H1 (cell line): ENCODE results near the gene TEDDM1. TPM values are rescaled to one million over a fixed set of nuclear protein-coding genes. Genes with fewer than 3 reads are reported as not detected.

Source experiments
- CTCF ChIA-PET: fragments of 300-600 bp; sonication (Branson Sonifier 250); formaldehyde crosslinking; loops from one replicate; lab custom pipeline; 2021; ENCODE audit not compliant: partially characterized antibody; lab: Charles Lee
- POLR2A ChIA-PET: fragments of 300-600 bp; sonication (Branson Sonifier 250); formaldehyde crosslinking; loops from one replicate; lab custom pipeline; 2021; ENCODE audit warnings: inconsistent platforms; ENCODE audit not compliant: partially characterized antibody; lab: Charles Lee
- DNase-seq, 2 experiments: peaks; one replicate each; pipeline versions ENCODE4 v3.0.0 to v3.0.0-alpha.2; 2010 to 2022; ENCODE audit warnings: low spot score in 2 of 2, low read depth in 1 of 2, mixed read lengths in 1 of 2
- FAIRE-seq: peaks from 2 replicates; lab custom pipeline; 2011; peaks lifted over from hg19 to GRCh38; lab: Jason Lieb, UNC
- H2AFZ ChIP-seq: 2 replicates; pipeline ENCODE4 v1.8.1; 2012; ENCODE audit warnings: low read length, inconsistent platforms
- H2AK5ac ChIP-seq: 2 replicates; pipeline ENCODE4 v1.6.1; 2013; ENCODE audit warnings: low read depth, low read length
- H2BK120ac ChIP-seq: replicated peaks from 2 replicates; pipeline ENCODE3; 2013; ENCODE audit warnings: low read depth, low read length, inconsistent platforms
- H2BK12ac ChIP-seq: 2 replicates; pipeline ENCODE4 v1.6.1; 2013; ENCODE audit warnings: low read depth, low read length
- H2BK15ac ChIP-seq: 2 replicates; pipeline ENCODE4 v1.6.1; 2013; ENCODE audit warnings: low read length
- H2BK20ac ChIP-seq: 2 replicates; pipeline ENCODE4 v1.6.1; 2013; ENCODE audit warnings: low read length
- H2BK5ac ChIP-seq: 2 replicates; pipeline ENCODE4 v1.6.1; 2013; ENCODE audit warnings: low read depth, low read length
- H3K14ac ChIP-seq: 2 replicates; pipeline ENCODE4 v1.6.1; 2013; ENCODE audit warnings: inconsistent platforms; ENCODE audit not compliant: insufficient read length
- H3K18ac ChIP-seq: 2 replicates; pipeline ENCODE4 v1.6.1; 2013; ENCODE audit warnings: low read length; ENCODE audit errors: extremely low read depth
- H3K23ac ChIP-seq: 2 replicates; pipeline ENCODE4 v1.6.1; 2013; ENCODE audit warnings: inconsistent platforms; ENCODE audit not compliant: insufficient read length
- H3K23me2 ChIP-seq: 2 replicates; pipeline ENCODE4 v1.6.1; 2013; ENCODE audit warnings: low read depth, low read length
- H3K27ac ChIP-seq: 2 replicates; pipeline ENCODE4 v1.6.1; 2011; ENCODE audit warnings: low read depth, low read length, inconsistent platforms
- H3K27me3 ChIP-seq, 4 experiments: replicated peaks in 1 of 4; 1 replicate in 1 of 4; 2 replicates in 3 of 4; pipeline versions ENCODE4 v1.6.1 to v1.8.1; 2011 to 2013; ENCODE audit warnings: low read length in 3 of 4, mild to moderate bottlenecking in 3 of 4, inconsistent platforms in 2 of 4, mixed read lengths in 2 of 4, moderate library complexity in 1 of 4; ENCODE audit not compliant: control insufficient read depth in 3 of 4, insufficient read depth in 3 of 4; ENCODE audit errors: extremely low read depth in 1 of 4
- H3K36me3 ChIP-seq, 4 experiments: 2 replicates each; pipeline versions ENCODE4 v1.6.1 to v1.8.1; 2011 to 2013; ENCODE audit warnings: mild to moderate bottlenecking in 4 of 4, low read length in 3 of 4, moderate library complexity in 2 of 4, control low read depth in 1 of 4, inconsistent platforms in 1 of 4; ENCODE audit not compliant: insufficient read depth in 4 of 4, control insufficient read depth in 2 of 4
- H3K4ac ChIP-seq: replicated peaks from 2 replicates; pipeline ENCODE3; 2013; ENCODE audit warnings: low read length, low read depth, mixed read lengths, inconsistent platforms; ENCODE audit not compliant: insufficient read length
- H3K4me1 ChIP-seq, 4 experiments: replicated peaks in 1 of 4; 1 replicate in 1 of 4; 2 replicates in 3 of 4; pipeline versions ENCODE4 v1.6.1 to v1.8.1; 2011 to 2013; ENCODE audit warnings: low read length in 3 of 4, inconsistent platforms in 2 of 4, mixed read lengths in 1 of 4; ENCODE audit not compliant: insufficient read depth in 4 of 4, control insufficient read depth in 3 of 4
- H3K4me2 ChIP-seq, 2 experiments: 2 replicates each; pipeline versions ENCODE4 v1.6.1 to v1.8.1; 2011 to 2013; ENCODE audit warnings: low read depth in 2 of 2, low read length in 2 of 2, control low read depth in 1 of 2, inconsistent platforms in 1 of 2, mild to moderate bottlenecking in 1 of 2; ENCODE audit not compliant: insufficient read depth in 1 of 2
- H3K4me3 ChIP-seq, 4 experiments: fragments of 200-600, 300-600 bp in 1 of 4; sonication (generic), shearing (Covaris generic), sonication (Bioruptor Twin) in 1 of 4; 2 replicates each; pipeline versions ENCODE4 v1.5.1 to v1.8.1; 2011 to 2016; ENCODE audit warnings: low read length in 4 of 4, low read depth in 3 of 4, control low read depth in 2 of 4, inconsistent platforms in 2 of 4, mild to moderate bottlenecking in 2 of 4, mixed read lengths in 1 of 4, moderate library complexity in 1 of 4; ENCODE audit not compliant: insufficient read depth in 2 of 4; ENCODE audit errors: extremely low read depth in 1 of 4
- H3K56ac ChIP-seq: replicated peaks from 2 replicates; pipeline ENCODE3; 2013; ENCODE audit warnings: low read depth, mild to moderate bottlenecking, mixed read lengths, low read length, inconsistent platforms; ENCODE audit not compliant: insufficient read length
- H3K79me1 ChIP-seq: 2 replicates; pipeline ENCODE4 v1.6.1; 2013; ENCODE audit warnings: low read depth, low read length, control low read depth
- H3K79me2 ChIP-seq, 2 experiments: 2 replicates each; pipeline versions ENCODE4 v1.6.1 to v1.8.1; 2012 to 2013; ENCODE audit warnings: low read length in 2 of 2, mild to moderate bottlenecking in 2 of 2, inconsistent platforms in 1 of 2; ENCODE audit not compliant: insufficient read depth in 2 of 2, control insufficient read depth in 1 of 2
- H3K9ac ChIP-seq, 4 experiments: replicated peaks in 1 of 4; 1 replicate in 1 of 4; 2 replicates in 3 of 4; pipeline versions ENCODE4 v1.6.1 to v1.8.1; 2011 to 2013; ENCODE audit warnings: low read depth in 3 of 4, low read length in 3 of 4, control low read depth in 2 of 4, mild to moderate bottlenecking in 2 of 4, moderate library complexity in 2 of 4, inconsistent platforms in 1 of 4; ENCODE audit errors: extremely low read depth in 1 of 4
- H3K9me3 ChIP-seq, 2 experiments: 2 replicates each; pipeline versions ENCODE4 v1.6.1 to v1.8.1; 2012 to 2013; ENCODE audit warnings: mild to moderate bottlenecking in 2 of 2, moderate library complexity in 2 of 2, control low read depth in 1 of 2, inconsistent platforms in 1 of 2, low read depth in 1 of 2, low read length in 1 of 2, mixed read lengths in 1 of 2; ENCODE audit not compliant: insufficient read depth in 2 of 2
- H4K20me1 ChIP-seq, 2 experiments: replicated peaks in 1 of 2; 2 replicates each; pipeline versions ENCODE3 to v1.8.1; 2011 to 2013; ENCODE audit warnings: inconsistent platforms in 2 of 2, low read length in 2 of 2, mild to moderate bottlenecking in 1 of 2; ENCODE audit not compliant: insufficient read depth in 2 of 2, control insufficient read depth in 1 of 2
- H4K5ac ChIP-seq: 2 replicates; pipeline ENCODE4 v1.6.1; 2013; ENCODE audit warnings: low read length, low read depth, mixed read lengths, inconsistent platforms; ENCODE audit not compliant: insufficient read length
- H4K8ac ChIP-seq: 2 replicates; pipeline ENCODE4 v1.8.0; 2013; ENCODE audit warnings: mild to moderate bottlenecking, moderate library complexity, low read length, inconsistent platforms; ENCODE audit not compliant: insufficient read depth; ENCODE audit errors: extremely low read depth
- H4K91ac ChIP-seq: replicated peaks from 2 replicates; pipeline ENCODE3; 2013; ENCODE audit warnings: low read length, mixed read lengths, inconsistent platforms; ENCODE audit not compliant: insufficient read length
- CBX8 ChIP-seq: fragments of 300-800, 300-1000 bp; sonication (generic); IDR thresholded peaks from 2 replicates; pipeline ENCODE4 v1.7.1; 2016; ENCODE audit warnings: low read depth, low read length, borderline replicate concordance
- RXRA ChIP-seq: IDR thresholded peaks from 2 replicates; pipeline ENCODE4 v1.6.1; 2011; ENCODE audit warnings: low read depth, mild to moderate bottlenecking, low read length, moderate library complexity; ENCODE audit not compliant: insufficient read depth
- SRF ChIP-seq: IDR thresholded peaks from 2 replicates; pipeline ENCODE4 v1.6.1; 2011; ENCODE audit warnings: mild to moderate bottlenecking, low read depth, low read length, moderate library complexity
- TAF1 ChIP-seq: IDR thresholded peaks from 2 replicates; pipeline ENCODE4 v1.6.1; 2011; ENCODE audit warnings: mild to moderate bottlenecking, low read depth, low read length
- WGBS, 2 experiments: shearing (Covaris generic) in 1 of 2; methylation state at CpG; one replicate each; pipeline versions ENCODE4 v1.1.6 to v1.1.7; 2013 to 2015; ENCODE audit warnings: low lambda C conversion rate in 2 of 2, mixed read lengths in 2 of 2, inconsistent platforms in 1 of 2, low coverage in 1 of 2, missing lambda C conversion rate in 1 of 2; ENCODE audit not compliant: insufficient replicate concordance in 2 of 2, insufficient coverage in 1 of 2, insufficient read length in 1 of 2; ENCODE audit errors: extremely low coverage in 1 of 2, missing lambda C conversion rate in 1 of 2; 5-methylcytosine and 5-hydroxymethylcytosine counted together
- polyA plus RNA-seq, 7 experiments: library from polyadenylated mRNA; depleted of rRNA in 3 of 7; stranded (reverse) in 5 of 7; unstranded in 2 of 7; fragments of >200 nt in 5 of 7; fragments of 200-250 nt in 2 of 7; gene quantifications; 1 replicate in 5 of 7; 2 replicates in 1 of 7; 4 replicates in 1 of 7; pipeline versions ENCODE4 v1.2.1 to v1.2.3, GENCODE V29; 2011 to 2013; ENCODE audit warnings: missing spikeins in 2 of 7, mixed read lengths in 2 of 7
- total RNA-seq: library from RNA; stranded (reverse); fragmentation: NEBNext Ultra II Directional; extraction: Animal tissue kit (Norgen Biotek cat#: 25700); gene quantifications from 2 replicates; pipeline ENCODE4 v1.2.1, GENCODE V29; 2021

Gene TEDDM1
- total and polyA plus RNA-seq, 2 of the 8 experiments (the other 6 are each of a cell fraction or from before 2014, with no cell fraction given), result not detected

DNA sequence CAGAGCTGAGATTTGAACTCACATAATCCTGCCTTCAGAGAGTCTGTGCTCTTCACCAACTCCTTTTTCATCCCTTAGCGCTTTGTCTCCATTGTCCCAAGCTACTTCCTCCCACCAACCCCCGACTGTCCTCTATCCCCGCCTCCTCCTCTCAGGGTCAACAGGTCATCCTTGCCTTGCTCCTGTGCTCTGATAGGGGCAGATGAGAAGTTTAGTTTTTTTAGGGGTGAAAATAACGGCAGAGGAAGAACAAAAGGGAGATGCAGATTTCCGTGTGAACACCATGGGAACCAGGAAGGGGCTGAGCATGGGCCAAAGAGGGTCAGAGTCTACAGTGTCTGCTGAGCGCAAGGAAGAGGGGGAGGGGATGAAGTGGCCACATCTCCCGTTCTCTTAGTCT, 40.8 kb downstream of the TEDDM1 start:
- FAIRE-seq (peak; percentile 52), DNase-seq (no peak)

More for the DNA sequence above, 40.8 kb downstream of the TEDDM1 start:
- no peak overlapping the region for H2AK5ac ChIP-seq
- H2BK12ac ChIP-seq, result peak overlapping the region; percentile 42; the same call in 1 of the 2 replicates
- ChIA-PET POLR2A (interaction anchor here (0.8 to 3.6 kb wide), 5 partner anchors 17 to 59 kb away, joined by 3 to 13 read pairs (median 6); partner anchors contain the start of gene GLUL), CTCF (interaction anchor here (0.6 to 7.5 kb wide), 8 partner anchors 8 to 278 kb away, joined by 3 to 27 read pairs (median 4); no protein-coding TSS in a partner anchor)
- H3K23ac ChIP-seq, result no peak overlapping the region
- no peak overlapping the region for H4K5ac ChIP-seq
- H2BK15ac ChIP-seq, result peak overlapping the region; percentile 73; the same call in 1 of the 2 replicates
- WGBS, 2 experiments, result 56% methylated on average over 6 of the region's 7 CpGs; no CpG with 5 or more reads in 1 of the 2 experiments
- TF ChIP-seq SRF (no peak), RXRA (0 out of 2 replicates have a peak, but pooled peaks have one; percentile 41), CBX8 (no peak), TAF1 (no peak)
- H3K36me3 ChIP-seq, result no peaks in the 10 kb centered on the region
- no peak overlapping the region for H3K56ac ChIP-seq
- no peak overlapping the region for H3K14ac ChIP-seq
- H3K9ac ChIP-seq, result no peak overlapping the region
- no peak overlapping the region for H2BK20ac ChIP-seq
- no peaks in the 10 kb centered on the region for H4K20me1 ChIP-seq
- H2BK120ac ChIP-seq, result no peak overlapping the region
- no peaks in the 10 kb centered on the region for H3K79me2 ChIP-seq
- H4K8ac ChIP-seq, result no peak overlapping the region
- 0 out of 2 replicates have a peak overlapping the region, but pooled peaks have one; percentile 60 for H2AFZ ChIP-seq
- no peak overlapping the region for H3K4ac ChIP-seq
- H2BK5ac ChIP-seq, result 0 out of 2 replicates have a peak overlapping the region, but pooled peaks have one; percentile 45
- no peak overlapping the region for H3K4me3 ChIP-seq
- no peaks in the 10 kb centered on the region for H3K27me3 ChIP-seq
- no peaks in the 10 kb centered on the region for H3K23me2 ChIP-seq
- H3K9me3 ChIP-seq, result no peaks in the 10 kb centered on the region
- H3K4me2 ChIP-seq, result peak overlapping the region in 1 of 2 experiments; percentile 9; a peak in 1 of 4 replicates
- no peak overlapping the region for H3K18ac ChIP-seq
- no peak overlapping the region for H4K91ac ChIP-seq
- no peaks in the 10 kb centered on the region for H3K79me1 ChIP-seq
- no peak overlapping the region for H3K27ac ChIP-seq
- H3K4me1 ChIP-seq, result peaks cover 2 to 19% (median 11%) of the 10 kb centered on the region in 4 experiments; a peak in 5 of 7 replicates
